K562 (cell line): ENCODE data around the gene MYO1E. TPM values are rescaled to one million over a fixed set of nuclear protein-coding genes. Genes with fewer than 3 reads are reported as not detected.

Experiments
- ATAC-seq: fragments of 200-7000 bp; cut with Tn5 transposase; 3 replicates; pipeline ENCODE4 v1.9.1; 2020; ENCODE audit warnings: moderate library complexity
- BruUV-seq: library from RNA; stranded (reverse); fragments of 400-500 nt; replicated peaks from 2 replicates; lab custom pipeline; 2021; lab: Mats Ljungman, UMichigan
- CTCF ChIA-PET: fragments of 300-600 bp; formaldehyde crosslinking; extraction: SDS; loops from one replicate; lab custom pipeline; 2021; ENCODE audit warnings: low intra/inter-chr PET ratio; lab: Yijun Ruan, JAX
- POLR2A ChIA-PET: fragments of 300-600, 350-650 bp; sonication (Branson Sonifier 250); formaldehyde crosslinking; extraction: SDS; loops from one replicate; lab custom pipeline; 2021; ENCODE audit warnings: antibody characterized with exemption, inconsistent platforms; lab: Yijun Ruan, JAX
- DNase-seq, 4 experiments: peaks; one replicate each; pipeline versions ENCODE4 v3.0.0 to v3.0.0-alpha.2; 2011 to 2018; ENCODE audit warnings: low spot score in 3 of 4, mixed read lengths in 3 of 4; ENCODE audit errors: extremely low read depth in 1 of 4
- FAIRE-seq: peaks from 2 replicates; lab custom pipeline; 2011; peaks lifted over from hg19 to GRCh38; lab: Jason Lieb, UNC
- H2AFZ ChIP-seq: 2 replicates; pipeline ENCODE4 v1.6.0; 2011; ENCODE audit warnings: low read depth, low read length, control low read depth, inconsistent platforms
- H3K27ac ChIP-seq: fragments of 200-600 bp; 3 replicates; pipeline ENCODE4 v1.8.0; 2011; ENCODE audit warnings: low read depth, mild to moderate bottlenecking, control low read depth, inconsistent platforms, low read length, moderate library complexity, mixed read lengths; ENCODE audit errors: extremely low read depth
- H3K27me3 ChIP-seq, 2 experiments: fragments of 300-600 bp in 1 of 2; 2 replicates in 1 of 2; 3 replicates in 1 of 2; pipeline versions ENCODE4 v1.6.0 to v1.8.0; 2011; ENCODE audit warnings: inconsistent platforms in 2 of 2, low read length in 2 of 2, mild to moderate bottlenecking in 1 of 2, mixed read lengths in 1 of 2, moderate library complexity in 1 of 2; ENCODE audit not compliant: control insufficient read depth in 2 of 2, insufficient read depth in 2 of 2
- H3K36me3 ChIP-seq: fragments of 300-600 bp; 3 replicates; pipeline ENCODE4 v1.8.0; 2011; ENCODE audit warnings: mild to moderate bottlenecking, low read length, inconsistent platforms; ENCODE audit not compliant: control insufficient read depth, insufficient read depth
- H3K4me1 ChIP-seq, 2 experiments: fragments of 200-600 bp in 1 of 2; replicated peaks in 1 of 2; 2 replicates in 1 of 2; 3 replicates in 1 of 2; pipeline versions ENCODE4 v1.5.1 to v1.8.0; 2011; ENCODE audit warnings: inconsistent platforms in 2 of 2, low read length in 2 of 2, mild to moderate bottlenecking in 1 of 2, mixed read lengths in 1 of 2, moderate library complexity in 1 of 2; ENCODE audit not compliant: control insufficient read depth in 2 of 2, insufficient read depth in 2 of 2
- H3K4me2 ChIP-seq: 2 replicates; pipeline ENCODE4 v1.6.1; 2011; ENCODE audit warnings: low read length, control low read depth, inconsistent platforms, mixed read lengths; ENCODE audit not compliant: insufficient read depth
- H3K4me3 ChIP-seq: fragments of 200-600 bp; sonication (generic), shearing (Covaris generic); 2 replicates; pipeline ENCODE4 v1.5.1; 2016; ENCODE audit warnings: control low read depth, inconsistent platforms
- H3K79me2 ChIP-seq: fragments of 200-600 bp; 3 replicates; pipeline ENCODE4 v1.8.0; 2011; ENCODE audit warnings: low read length, inconsistent platforms; ENCODE audit not compliant: control insufficient read depth, insufficient read depth
- H3K9ac ChIP-seq, 2 experiments: 2 replicates each; pipeline versions ENCODE4 v1.6.0 to v1.6.1; 2011; ENCODE audit warnings: low read depth in 2 of 2, low read length in 2 of 2, control low read depth in 1 of 2, inconsistent platforms in 1 of 2, mild to moderate bottlenecking in 1 of 2, mixed read lengths in 1 of 2; ENCODE audit not compliant: insufficient read depth in 1 of 2
- H3K9me1 ChIP-seq: one replicate; pipeline ENCODE4 v1.6.0; 2011; ENCODE audit warnings: inconsistent platforms, mild to moderate bottlenecking, low read length, moderate library complexity; ENCODE audit not compliant: control insufficient read depth, insufficient read depth
- H3K9me3 ChIP-seq: replicated peaks from 2 replicates; pipeline ENCODE4 v1.5.1; 2011; ENCODE audit warnings: low read depth, low read length, inconsistent platforms; ENCODE audit not compliant: control insufficient read depth, insufficient read depth
- H4K20me1 ChIP-seq: replicated peaks from 2 replicates; pipeline ENCODE4 v1.6.1; 2011; ENCODE audit warnings: low read length, inconsistent platforms, mixed read lengths; ENCODE audit not compliant: control insufficient read depth, insufficient read depth
- ETS2 ChIP-seq: IDR thresholded peaks from 2 replicates; pipeline ENCODE4 v1.6.1; 2016; ENCODE audit warnings: borderline replicate concordance, missing genetic modification characterization, mild to moderate bottlenecking, moderate library complexity, missing compliant biosample characterization; ENCODE audit not compliant: poor library complexity, severe bottlenecking
- NEUROD1 ChIP-seq: fragments of 150-350 bp; IDR thresholded peaks from 2 replicates; pipeline ENCODE4 v1.6.1; 2014; ENCODE audit warnings: borderline replicate concordance, low read length, low read depth; ENCODE audit not compliant: partially characterized antibody
- SNIP1 ChIP-seq: fragments of 450-650 bp; IDR thresholded peaks from 2 replicates; pipeline ENCODE4 v1.7.1; 2017; ENCODE audit warnings: low read depth, mild to moderate bottlenecking
- SREBF2 ChIP-seq: sonication (generic); formaldehyde crosslinking; IDR thresholded peaks from 2 replicates; pipeline ENCODE4 v1.4.0; 2020; ENCODE audit warnings: mild to moderate bottlenecking, missing genetic modification reagents
- TAF1 ChIP-seq: IDR thresholded peaks from 2 replicates; pipeline ENCODE4 v1.6.1; 2011; ENCODE audit warnings: mild to moderate bottlenecking, low read length, moderate library complexity; ENCODE audit not compliant: insufficient read depth, control insufficient read depth, severe bottlenecking; ENCODE audit errors: extremely low read depth
- ZNF436 ChIP-seq: fragments of 250-450, 450-650 bp; sonication (Bioruptor Pico); formaldehyde crosslinking; IDR thresholded peaks from 2 replicates; pipeline ENCODE4 v1.7.0; 2020; ENCODE audit warnings: mild to moderate bottlenecking
- WGBS: fragments of 100-300 bp; shearing (Covaris generic); methylation state at CpG from one replicate; pipeline ENCODE4 v1.1.6; 2016; ENCODE audit warnings: low coverage, mixed read lengths; ENCODE audit not compliant: insufficient coverage; ENCODE audit errors: missing lambda C conversion rate; 5-methylcytosine and 5-hydroxymethylcytosine counted together
- in situ Hi-C: fragments of 300-500 bp; cut with MboI; formaldehyde crosslinking; loops from 4 replicates; pipeline ENCODE4 v1.15.0; 2018; ENCODE audit warnings: inconsistent platforms, mixed read lengths
- intact Hi-C: fragments of 100-400 bp; cut with micrococcal nuclease; formaldehyde crosslinking; loops from 2 replicates; pipeline ENCODE4 v1.14.2; 2022
- polyA plus RNA-seq, 8 experiments: library from polyadenylated mRNA; depleted of rRNA in 4 of 8; stranded (reverse) in 5 of 8; unstranded in 3 of 8; fragments of >200 nt; fragmentation: Nextera tagmentation in 2 of 8; fragmentation: Illumina TruSeq in 1 of 8; extraction: Ambion mirVana in 2 of 8; extraction: Trizol in 1 of 8; gene quantifications; 2 replicates each; pipeline versions ENCODE4 v1.2.1 to v1.2.3, GENCODE V29; 2011 to 2014; ENCODE audit warnings: inconsistent platforms in 1 of 8, missing spikeins in 1 of 8
- total RNA-seq, 7 experiments: library from RNA; depleted of rRNA in 6 of 7; stranded (reverse); fragments of >200 nt in 6 of 7; fragmentation: Illumina TruSeq in 2 of 7; extraction: Trizol in 2 of 7; gene quantifications; 2 replicates each; pipeline versions ENCODE4 v1.2.1 to v1.2.3, GENCODE V29; 2011 to 2021; ENCODE audit warnings: low replicate concordance in 1 of 7
- TF ChIP-seq, protein P1 (sequence below): sonication (generic); formaldehyde crosslinking; IDR thresholded peaks from 2 replicates; pipeline ENCODE4 v1.8.1; 2023; ENCODE audit warnings: mild to moderate bottlenecking, missing genetic modification reagents
- TF ChIP-seq, protein P2 (sequence below): fragments of 450-650 bp; IDR thresholded peaks from 2 replicates; pipeline ENCODE4 v1.6.1; 2016

MYO1E gene
- total and polyA plus RNA-seq, 9 of the 15 experiments (the other 6 are each of a cell fraction or from before 2014, with no cell fraction given): under 0.01 to 0.44 (median 0.01) TPM; not detected in 6

- Histone ChIP-seq H3K27me3 (peaks cover 19 to 45% of the 10 kb centered on the region in 2 experiments), H4K20me1 (no peaks in the 10 kb centered on the region), H3K36me3 (no peaks in the 10 kb centered on the region), H3K9me1 (peaks cover 4% of the 10 kb centered on the region), H3K9me3 (no peaks in the 10 kb centered on the region), H3K79me2 (no peaks in the 10 kb centered on the region), H2AFZ (no peak overlapping the region), H3K4me2 (no peak overlapping the region), H3K4me1 (no peaks in the 10 kb centered on the region), H3K4me3 (no peak overlapping the region), H3K9ac (no peak overlapping the region), H3K27ac (no peak overlapping the region)
- no TSS peak for BruUV-seq
- ATAC-seq (no peak), DNase-seq (no peak), FAIRE-seq (no peak)
- POLR2A ChIA-PET: no interaction called here
- in situ Hi-C loops: no loop called here
- no peak for TF ChIP-seq NEUROD1
- no peak for TF ChIP-seq TAF1
- TF ChIP-seq ETS2: no peak
- TF ChIP-seq, protein P1, sequence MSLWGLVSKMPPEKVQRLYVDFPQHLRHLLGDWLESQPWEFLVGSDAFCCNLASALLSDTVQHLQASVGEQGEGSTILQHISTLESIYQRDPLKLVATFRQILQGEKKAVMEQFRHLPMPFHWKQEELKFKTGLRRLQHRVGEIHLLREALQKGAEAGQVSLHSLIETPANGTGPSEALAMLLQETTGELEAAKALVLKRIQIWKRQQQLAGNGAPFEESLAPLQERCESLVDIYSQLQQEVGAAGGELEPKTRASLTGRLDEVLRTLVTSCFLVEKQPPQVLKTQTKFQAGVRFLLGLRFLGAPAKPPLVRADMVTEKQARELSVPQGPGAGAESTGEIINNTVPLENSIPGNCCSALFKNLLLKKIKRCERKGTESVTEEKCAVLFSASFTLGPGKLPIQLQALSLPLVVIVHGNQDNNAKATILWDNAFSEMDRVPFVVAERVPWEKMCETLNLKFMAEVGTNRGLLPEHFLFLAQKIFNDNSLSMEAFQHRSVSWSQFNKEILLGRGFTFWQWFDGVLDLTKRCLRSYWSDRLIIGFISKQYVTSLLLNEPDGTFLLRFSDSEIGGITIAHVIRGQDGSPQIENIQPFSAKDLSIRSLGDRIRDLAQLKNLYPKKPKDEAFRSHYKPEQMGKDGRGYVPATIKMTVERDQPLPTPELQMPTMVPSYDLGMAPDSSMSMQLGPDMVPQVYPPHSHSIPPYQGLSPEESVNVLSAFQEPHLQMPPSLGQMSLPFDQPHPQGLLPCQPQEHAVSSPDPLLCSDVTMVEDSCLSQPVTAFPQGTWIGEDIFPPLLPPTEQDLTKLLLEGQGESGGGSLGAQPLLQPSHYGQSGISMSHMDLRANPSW: no peak
- TF ChIP-seq, protein P2, sequence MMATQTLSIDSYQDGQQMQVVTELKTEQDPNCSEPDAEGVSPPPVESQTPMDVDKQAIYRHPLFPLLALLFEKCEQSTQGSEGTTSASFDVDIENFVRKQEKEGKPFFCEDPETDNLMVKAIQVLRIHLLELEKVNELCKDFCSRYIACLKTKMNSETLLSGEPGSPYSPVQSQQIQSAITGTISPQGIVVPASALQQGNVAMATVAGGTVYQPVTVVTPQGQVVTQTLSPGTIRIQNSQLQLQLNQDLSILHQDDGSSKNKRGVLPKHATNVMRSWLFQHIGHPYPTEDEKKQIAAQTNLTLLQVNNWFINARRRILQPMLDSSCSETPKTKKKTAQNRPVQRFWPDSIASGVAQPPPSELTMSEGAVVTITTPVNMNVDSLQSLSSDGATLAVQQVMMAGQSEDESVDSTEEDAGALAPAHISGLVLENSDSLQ: no peak
- no peak for TF ChIP-seq ZNF436
- no peak for TF ChIP-seq SNIP1
- no peak for TF ChIP-seq SREBF2 (CRISPR knock-in tag)
- intact Hi-C loops: no loop called here
- WGBS: 0% methylated on average over 7 of the region's 7 CpGs
- CTCF ChIA-PET: no interaction called here
These were observed 32.4 kb upstream of the MYO1E start for GRCh38 chr15:59405079-59405478.
